SIG-M5 treated with dmso at 0.1 percent for 504 hours (cell line): Measurements from ENCODE around the gene TCF4.

ENCODE experiments used
- DNase-seq: peaks from one replicate; lab custom pipeline; 2025; ENCODE audit not compliant: unreplicated experiment; lab: John Stamatoyannopoulos, UW

The TCF4 gene

GRCh38 chr18:55247032-55247431, 341.0 kb downstream of the TCF4 start:
- DNase-seq = no peak

DNA sequence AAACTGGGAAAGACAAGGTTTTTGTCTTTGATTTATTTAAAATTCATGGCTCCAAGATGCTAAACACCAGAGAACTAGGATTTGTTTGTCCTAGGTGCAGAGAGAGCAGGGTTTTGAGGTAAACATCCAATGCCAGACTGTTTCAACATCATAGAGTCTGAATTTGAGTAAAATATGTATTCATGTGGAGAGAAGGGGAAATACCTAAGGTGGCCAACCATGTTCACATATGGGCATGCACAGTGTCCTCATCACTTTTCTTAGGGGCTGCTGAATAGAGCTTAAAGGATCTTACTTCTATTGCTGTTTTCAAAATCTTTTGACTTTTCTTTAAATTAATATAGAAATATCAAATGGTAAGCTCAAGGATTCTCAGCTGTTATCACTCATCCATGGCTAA, 341.7 kb downstream of the TCF4 start:
- no peak for DNase-seq

DNA sequence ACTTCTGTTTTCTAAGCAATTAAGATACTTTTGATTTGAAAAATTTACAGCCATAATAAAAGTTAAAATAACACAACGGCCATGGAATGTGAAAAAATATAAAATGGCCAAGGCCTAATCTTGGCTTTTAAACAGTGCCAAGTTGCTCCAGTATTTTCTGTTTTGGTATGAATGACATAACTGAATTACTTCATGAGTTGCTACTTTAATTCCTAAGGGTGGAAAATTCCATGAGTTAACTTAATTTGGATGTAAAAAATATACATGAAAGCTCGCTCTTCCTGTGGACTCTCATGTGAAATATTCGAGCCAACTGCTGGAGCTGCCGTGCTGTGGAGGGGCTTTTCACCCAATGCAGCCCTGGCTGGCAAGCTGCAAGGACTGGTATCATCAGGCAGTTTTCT, 342.8 kb downstream of the TCF4 start:
- no peak for DNase-seq

GRCh38 chr18:55244546-55244945, 343.4 kb downstream of the TCF4 start:
- no peak for DNase-seq

DNA sequence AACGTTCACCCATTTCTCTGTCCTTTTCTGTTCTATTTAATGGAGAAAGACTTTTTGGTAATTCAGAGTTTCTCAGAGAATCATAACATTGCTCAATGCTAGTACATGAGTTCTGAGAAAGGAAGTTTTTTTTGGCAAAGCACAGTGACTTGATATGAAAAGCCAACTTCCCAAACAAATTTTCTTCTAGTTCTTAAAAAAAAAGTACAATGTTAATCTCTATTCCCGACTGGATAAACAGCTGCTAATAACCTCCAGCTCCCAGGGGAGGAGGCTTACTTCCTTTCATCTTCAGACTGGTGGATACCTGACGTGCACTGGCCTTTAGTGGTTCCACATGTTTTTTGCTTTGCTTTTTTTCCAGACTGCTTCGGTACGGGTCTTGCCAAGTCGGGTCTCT, 344.1 kb downstream of the TCF4 start:
- no peak for DNase-seq

GRCh38 chr18:55243255-55243654, 344.7 kb downstream of the TCF4 start:
- no peak for DNase-seq

- no peak for DNase-seq
Observed at GRCh38 chr18:55240978-55241377, 347.0 kb downstream of the TCF4 start.

GRCh38 chr18:55239740-55240139, 348.3 kb downstream of the TCF4 start:
- DNase-seq = no peak

DNA sequence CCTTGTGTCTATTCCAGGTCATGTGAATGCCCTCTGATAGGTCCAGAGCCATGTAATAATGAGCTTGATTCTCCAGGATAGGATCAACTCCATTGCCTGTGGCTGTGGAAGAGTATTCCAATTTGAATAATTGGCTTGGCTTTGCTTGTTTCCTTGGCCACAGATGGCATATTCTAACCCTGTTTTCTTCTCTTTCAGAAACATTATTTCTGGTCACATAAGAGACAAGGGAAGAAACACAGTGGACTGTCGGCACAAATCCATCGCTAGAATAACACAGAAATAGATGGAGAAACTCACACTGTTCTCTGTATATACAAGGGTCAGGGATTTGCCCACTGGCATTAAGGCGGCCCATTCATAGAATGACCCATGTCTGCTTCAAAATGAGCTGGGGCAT, 350.3 kb downstream of the TCF4 start:
- DNase-seq = no peak

DNA sequence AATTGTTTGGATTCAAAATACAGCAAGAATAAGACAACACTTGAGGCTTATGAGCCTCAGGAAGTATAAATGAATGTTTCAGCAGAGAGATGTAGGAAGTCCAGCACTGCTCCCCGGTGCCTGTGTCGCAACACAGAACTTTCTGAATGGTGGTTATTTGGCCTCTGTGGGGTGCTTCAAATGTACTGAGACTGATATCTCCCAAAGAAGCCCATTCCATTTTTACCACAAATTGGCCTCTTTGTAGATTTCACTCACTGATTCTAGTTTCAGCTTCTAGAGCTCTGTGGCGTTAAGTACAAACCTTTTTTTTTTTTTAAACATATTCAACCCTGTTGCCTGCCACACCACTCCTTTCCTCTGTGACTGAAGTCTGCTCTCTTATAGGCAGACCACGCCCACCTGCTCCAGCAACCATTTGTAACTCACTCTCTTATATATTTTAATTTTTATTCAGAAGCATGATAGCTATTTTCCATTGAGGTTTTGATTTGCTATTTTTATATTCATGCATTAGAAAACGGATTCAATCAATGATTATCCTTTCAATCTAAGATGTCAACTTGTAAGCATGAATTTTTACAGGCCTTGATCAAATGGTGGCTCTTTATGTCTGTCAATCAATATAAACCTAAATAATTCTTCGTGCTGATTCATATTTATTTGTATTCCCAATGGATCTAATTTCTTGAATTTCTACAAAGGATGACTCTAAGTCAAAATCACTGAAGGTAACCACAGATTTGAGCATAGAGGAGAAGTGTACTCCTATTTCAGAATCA, 351.7 kb downstream of the TCF4 start:
- DNase-seq = peak; percentile 12

DNA sequence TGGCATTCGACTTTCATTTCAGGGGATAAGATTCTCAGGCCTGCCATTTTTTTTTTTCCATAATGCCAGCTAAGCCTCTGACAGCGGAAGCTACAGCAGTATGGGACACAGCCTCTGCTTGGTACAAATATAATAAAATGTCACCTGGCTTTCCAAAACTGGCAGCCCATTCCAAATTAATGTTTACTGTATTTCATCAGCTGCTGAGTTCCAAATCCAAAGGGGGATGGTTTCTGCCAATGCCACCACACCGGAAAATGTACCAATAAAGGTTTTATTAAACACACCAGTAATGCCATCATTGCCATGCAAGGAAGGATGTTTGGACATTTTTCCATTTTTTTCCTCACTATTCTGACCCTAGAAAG, 352.9 kb downstream of the TCF4 start:
- DNase-seq = no peak

GRCh38 chr18:55234366-55235093, 353.5 kb downstream of the TCF4 start:
- peak; percentile 60 for DNase-seq

DNA sequence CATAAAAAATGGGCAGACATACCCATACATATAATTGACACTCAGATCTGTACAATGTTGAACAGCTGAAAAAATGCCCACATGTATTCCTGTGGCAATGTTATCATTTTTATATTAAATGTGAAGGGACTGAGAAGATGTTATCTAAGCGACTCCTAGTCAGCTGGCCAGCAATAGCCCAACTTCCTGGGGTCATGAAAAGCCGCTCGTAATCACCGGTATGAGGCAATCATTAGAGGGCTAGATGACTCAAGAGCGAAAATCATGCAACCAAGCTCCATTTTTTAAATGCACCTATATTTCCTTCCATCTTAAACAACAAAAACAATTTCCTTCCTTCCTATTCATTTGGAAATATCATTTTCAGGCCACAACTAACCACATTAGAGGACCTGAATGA, 354.1 kb downstream of the TCF4 start:
- DNase-seq = no peak

DNA sequence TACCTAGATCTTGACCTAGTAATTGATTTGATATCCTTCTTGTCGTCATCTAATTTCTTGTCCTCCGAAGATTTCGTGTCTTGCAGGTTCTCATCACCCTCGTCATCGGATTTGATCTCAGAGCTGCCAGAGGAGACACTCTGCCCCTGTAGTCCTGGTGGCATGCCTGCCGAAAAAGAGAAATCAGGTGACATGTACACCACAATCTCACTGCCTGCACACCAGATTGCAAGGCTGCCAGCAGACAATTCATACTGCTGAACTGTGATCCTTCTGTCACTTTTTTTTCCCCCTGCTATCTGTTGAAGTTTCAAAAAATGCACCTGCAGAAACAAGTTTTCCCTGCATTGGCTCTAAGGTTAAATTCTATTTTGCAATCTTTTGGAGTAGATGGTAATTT, 355.5 kb downstream of the TCF4 start:
- no peak for DNase-seq

GRCh38 chr18:55229682-55230081, 358.3 kb downstream of the TCF4 start:
- no peak for DNase-seq

GRCh38 chr18:55228707-55229106, 359.3 kb downstream of the TCF4 start:
- no peak for DNase-seq

- no peak for DNase-seq
Observed at GRCh38 chr18:55228191-55228590, 359.8 kb downstream of the TCF4 start.

- no peak for DNase-seq
Observed at GRCh38 chr18:55227771-55228170, 360.2 kb downstream of the TCF4 start.

DNA sequence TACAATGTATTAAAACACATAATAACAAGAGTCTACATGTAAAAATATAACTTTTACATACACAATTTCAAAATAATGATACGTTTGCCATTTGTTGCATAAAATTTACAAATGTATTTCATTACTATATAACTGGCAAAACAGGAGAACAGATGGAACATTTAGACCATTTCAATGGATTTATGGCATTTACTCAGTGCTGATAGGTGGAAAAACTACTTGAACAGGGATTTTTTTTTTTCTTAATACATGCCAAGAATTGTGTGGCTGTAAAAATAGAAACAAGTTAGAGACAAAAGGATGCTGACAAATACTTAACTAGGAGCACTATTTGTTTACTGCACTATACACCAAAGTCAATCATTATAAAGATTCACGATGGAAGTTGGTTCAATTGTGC, 361.9 kb downstream of the TCF4 start:
- no peak for DNase-seq

DNA sequence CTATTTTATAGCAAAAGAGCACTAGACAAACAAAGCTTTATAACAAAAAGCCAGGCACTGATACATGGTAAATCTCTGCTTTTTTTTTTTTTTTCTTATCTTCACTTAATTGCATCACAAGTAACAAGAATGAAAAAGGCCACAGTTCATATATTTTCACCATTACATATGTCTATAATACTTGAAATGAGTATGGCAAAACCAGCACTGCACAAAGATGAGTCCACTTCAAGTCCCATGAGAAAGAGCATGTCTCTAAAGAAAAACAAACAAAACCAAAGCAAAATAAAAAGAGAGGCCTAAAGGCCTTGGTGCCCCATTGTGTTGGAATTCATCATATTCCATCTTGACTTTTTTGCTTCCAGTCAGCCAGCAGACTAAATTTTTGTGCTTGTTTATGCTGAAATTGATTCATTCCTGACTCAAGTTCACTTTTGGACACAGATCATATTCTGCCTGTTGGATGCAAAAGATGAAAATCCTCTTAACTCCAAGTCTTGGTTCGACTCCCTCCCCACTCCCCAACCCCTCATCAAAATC, 363.8 kb downstream of the TCF4 start:
- no peak for DNase-seq

- DNase-seq = no peak
Observed at GRCh38 chr18:55221622-55222021, 366.4 kb downstream of the TCF4 start.

- no peak for DNase-seq
Observed at GRCh38 chr18:55220523-55220922, 367.5 kb downstream of the TCF4 start.
